GM12878 (cell line): ENCODE data around the gene PELI1. TPM values are rescaled to one million over a fixed set of nuclear protein-coding genes. Genes with fewer than 3 reads are reported as not detected.

Experiments
- ATF7 ChIP-seq: fragments of 450-650 bp; IDR thresholded peaks from 2 replicates; pipeline ENCODE4 v1.6.1; 2016; ENCODE audit warnings: low read depth, mild to moderate bottlenecking
- BCL3 ChIP-seq: IDR thresholded peaks from 2 replicates; pipeline ENCODE4 v1.6.1; 2011; ENCODE audit warnings: borderline replicate concordance, low read depth, mild to moderate bottlenecking, moderate library complexity, low read length; ENCODE audit not compliant: insufficient read depth, poor library complexity, severe bottlenecking
- CBFB ChIP-seq: IDR thresholded peaks from 2 replicates; pipeline ENCODE4 v1.6.1; 2016; ENCODE audit warnings: antibody characterized with exemption, low read depth
- CBX5 ChIP-seq: sonication (generic); IDR thresholded peaks from 2 replicates; pipeline ENCODE4 v1.6.1; 2016; ENCODE audit warnings: low read depth, moderate library complexity, mild to moderate bottlenecking, inconsistent platforms
- CEBPB ChIP-seq, 2 experiments: fragments of 150-350 bp in 1 of 2; IDR thresholded peaks; 2 replicates each; pipeline ENCODE4 v1.6.1; 2012 to 2014; ENCODE audit warnings: low read depth in 2 of 2, low read length in 2 of 2, borderline replicate concordance in 1 of 2, inconsistent platforms in 1 of 2
- CHD4 ChIP-seq: fragments of 200-600 bp; sonication (generic); IDR thresholded peaks from 2 replicates; pipeline ENCODE4 v1.6.1; 2016; ENCODE audit warnings: mild to moderate bottlenecking
- CREB1 ChIP-seq: IDR thresholded peaks from 2 replicates; pipeline ENCODE4 v1.6.1; 2012; ENCODE audit warnings: low read depth, mild to moderate bottlenecking, inconsistent platforms
- CREM ChIP-seq: IDR thresholded peaks from 2 replicates; pipeline ENCODE4 v1.6.1; 2014; ENCODE audit warnings: antibody characterized with exemption, low read depth
- EED ChIP-seq: sonication (generic); IDR thresholded peaks from 2 replicates; pipeline ENCODE4 v1.6.1; 2016; ENCODE audit warnings: antibody characterized with exemption, low read depth
- HDAC6 ChIP-seq: fragments of 200-600 bp; sonication (generic); IDR thresholded peaks from one replicate; pipeline ENCODE4 v1.8.0; 2017; ENCODE audit warnings: antibody characterized with exemption; ENCODE audit not compliant: unreplicated experiment
- IRF4 ChIP-seq: IDR thresholded peaks from 2 replicates; pipeline ENCODE4 v1.6.1; 2011; ENCODE audit warnings: low read depth, low read length
- KAT2A ChIP-seq: conservative IDR thresholded peaks from 2 replicates; pipeline ENCODE4 v1.6.1; 2011; ENCODE audit warnings: low read depth, low read length; ENCODE audit not compliant: control insufficient read depth
- KLF5 ChIP-seq: fragments of 450-650 bp; IDR thresholded peaks from 2 replicates; pipeline ENCODE4 v1.6.1; 2014; ENCODE audit warnings: mild to moderate bottlenecking; ENCODE audit not compliant: partially characterized antibody
- MYC ChIP-seq: IDR thresholded peaks from 2 replicates; pipeline ENCODE4 v1.6.1; 2011; ENCODE audit warnings: mild to moderate bottlenecking, low read length, moderate library complexity, inconsistent platforms; ENCODE audit not compliant: insufficient read depth, insufficient replicate concordance, insufficient read length, severe bottlenecking
- NRF1 ChIP-seq: conservative IDR thresholded peaks from 2 replicates; pipeline ENCODE4 v1.6.1; 2011; ENCODE audit warnings: mild to moderate bottlenecking, low read depth, low read length, improper control_type of control experiment
- PBX3 ChIP-seq: IDR thresholded peaks from 2 replicates; pipeline ENCODE4 v1.6.1; 2011; ENCODE audit warnings: mild to moderate bottlenecking, low read depth, low read length, moderate library complexity; ENCODE audit not compliant: insufficient replicate concordance
- PML ChIP-seq: IDR thresholded peaks from 2 replicates; pipeline ENCODE4 v1.6.1; 2012; ENCODE audit warnings: low read length, inconsistent platforms
- RB1 ChIP-seq: fragments of 450-650 bp; formaldehyde crosslinking; IDR thresholded peaks from 2 replicates; pipeline ENCODE4 v1.6.1; 2017; ENCODE audit warnings: mild to moderate bottlenecking, borderline replicate concordance
- SIX5 ChIP-seq: IDR thresholded peaks from 2 replicates; pipeline ENCODE4 v1.6.1; 2011; ENCODE audit warnings: mild to moderate bottlenecking, low read depth, low read length, moderate library complexity; ENCODE audit not compliant: severe bottlenecking
- STAT1 ChIP-seq: fragments of 450-650 bp; conservative IDR thresholded peaks from 2 replicates; pipeline ENCODE4 v1.6.1; 2014; ENCODE audit warnings: antibody characterized with exemption, mild to moderate bottlenecking
- TAF1 ChIP-seq: IDR thresholded peaks from 2 replicates; pipeline ENCODE4 v1.6.1; 2011; ENCODE audit warnings: mild to moderate bottlenecking, low read depth, low read length, borderline replicate concordance
- TCF12 ChIP-seq: IDR thresholded peaks from 2 replicates; pipeline ENCODE4 v1.6.1; 2011; ENCODE audit warnings: low read depth, mild to moderate bottlenecking, low read length
- TCF3 ChIP-seq: IDR thresholded peaks from 2 replicates; pipeline ENCODE4 v1.6.1; 2012; ENCODE audit warnings: low read depth, mild to moderate bottlenecking, low read length, borderline replicate concordance; ENCODE audit not compliant: insufficient read depth
- ZBTB11 ChIP-seq: fragments of 450-650 bp; formaldehyde crosslinking; IDR thresholded peaks from 2 replicates; pipeline ENCODE4 v1.5.0; 2022; ENCODE audit warnings: mild to moderate bottlenecking, missing genetic modification characterization
- ZNF207 ChIP-seq: fragments of 450-650 bp; IDR thresholded peaks from 2 replicates; pipeline ENCODE4 v1.6.1; 2014; ENCODE audit warnings: antibody characterized with exemption, mild to moderate bottlenecking, borderline replicate concordance
- ZSCAN29 ChIP-seq: fragments of 450-650 bp; IDR thresholded peaks from 2 replicates; pipeline ENCODE4 v1.6.1; 2017; ENCODE audit warnings: mild to moderate bottlenecking, moderate library complexity
- polyA plus RNA-seq, 11 experiments: library from polyadenylated mRNA; depleted of rRNA in 4 of 11; unstranded in 6 of 11; stranded (reverse) in 5 of 11; fragments of >200 nt; fragmentation: Nextera tagmentation in 4 of 11; fragmentation: Illumina TruSeq in 1 of 11; extraction: Ambion mirVana in 4 of 11; extraction: Trizol in 1 of 11; gene quantifications; 1 replicate in 1 of 11; 2 replicates in 10 of 11; pipeline versions ENCODE4 v1.2.1 to v1.2.3, GENCODE V29; 2011 to 2016; ENCODE audit warnings: inconsistent platforms in 2 of 11, missing spikeins in 2 of 11, low read depth in 1 of 11
- total RNA-seq, 4 experiments: library from RNA; depleted of rRNA in 3 of 4; stranded (reverse); fragments of >200 nt in 3 of 4; fragmentation: Illumina TruSeq in 1 of 4; extraction: Trizol in 1 of 4; gene quantifications; 2 replicates each; pipeline versions ENCODE4 v1.2.1 to v1.2.3, GENCODE V29; 2013 to 2021

The PELI1 gene
- total and polyA plus RNA-seq, 10 of the 15 experiments (the other 5 are each of a cell fraction or from before 2014, with no cell fraction given), result 12.1 to 92.0 (median 39.8) TPM

- TF ChIP-seq ZBTB11 (CRISPR knock-in tag) (no peak), TAF1 (no peak), CHD4 (no peak), ZSCAN29 (no peak), IRF4 (no peak), HDAC6 (no peak), KLF5 (no peak), CREM (peak; percentile 32; the same call in 1 of the 2 replicates), SIX5 (no peak), CBFB (no peak), PBX3 (no peak), CBX5 (no peak), NRF1 (no peak), STAT1 (no peak), TCF12 (0 out of 2 replicates have a peak, but pooled peaks have one; percentile 23), KAT2A (no peak), PML (peak; percentile 63; the same call in 1 of the 2 replicates), ATF7 (peak; percentile 65), MYC (no peak), TCF3 (no peak), ZNF207 (no peak), EED (no peak), CEBPB (IDR thresholded peaks at IDR 0.05; ENCODE audit: borderline replicate concordance in 1 of 2, low read depth in 2 of 2, low read length in 2 of 2) (0 out of 4 replicates have a peak, but pooled peaks of 1 of the 2 experiments have one; percentile 58), BCL3 (no peak), CREB1 (no peak; the same call in 1 of the 2 replicates), RB1 (no peak)
Measured at GRCh38 chr2:64092502-64092901, 51.7 kb downstream of the PELI1 start (continued).
